SK-N-SH treated with all-trans-retinoic acid at 6 μM for 48 hours (cell line): Measurements from ENCODE around the gene CD5L.

Experiments
- ARNTL ChIP-seq: fragments of 450-650 bp; formaldehyde crosslinking; IDR thresholded peaks from 2 replicates; pipeline ENCODE4 v1.5.0; 2020; ENCODE audit warnings: low read depth, mild to moderate bottlenecking, moderate library complexity, borderline replicate concordance
- TF ChIP-seq, protein P1 (sequence below): fragments of 250-450 bp; sonication (Bioruptor Pico); IDR thresholded peaks from 2 replicates; pipeline ENCODE4 v1.8.0; 2020; ENCODE audit warnings: mild to moderate bottlenecking, moderate library complexity, borderline replicate concordance

DNA sequence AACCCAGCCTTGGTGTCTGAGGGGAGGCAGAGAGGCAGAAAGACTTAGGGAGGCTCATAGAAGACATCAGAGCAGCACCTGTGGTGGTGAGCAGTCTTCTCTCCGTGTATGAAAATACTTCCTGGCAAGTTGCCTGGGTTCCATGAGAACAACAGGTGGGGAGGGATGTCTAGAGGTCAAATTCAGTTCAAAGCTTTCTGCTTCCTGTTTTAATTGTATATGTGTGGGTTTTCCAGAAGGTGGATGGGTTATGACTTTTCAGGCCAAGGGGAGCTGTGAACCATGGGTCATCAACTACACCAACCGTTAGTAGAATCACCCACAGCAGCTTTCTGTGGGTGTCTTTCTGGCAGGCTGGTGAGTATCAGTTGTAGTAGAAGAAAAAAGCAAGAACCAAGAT lies 60.6 kb downstream of the CD5L start:
- TF ChIP-seq ARNTL (CRISPR knock-in tag): no peak
- TF ChIP-seq, protein P1, sequence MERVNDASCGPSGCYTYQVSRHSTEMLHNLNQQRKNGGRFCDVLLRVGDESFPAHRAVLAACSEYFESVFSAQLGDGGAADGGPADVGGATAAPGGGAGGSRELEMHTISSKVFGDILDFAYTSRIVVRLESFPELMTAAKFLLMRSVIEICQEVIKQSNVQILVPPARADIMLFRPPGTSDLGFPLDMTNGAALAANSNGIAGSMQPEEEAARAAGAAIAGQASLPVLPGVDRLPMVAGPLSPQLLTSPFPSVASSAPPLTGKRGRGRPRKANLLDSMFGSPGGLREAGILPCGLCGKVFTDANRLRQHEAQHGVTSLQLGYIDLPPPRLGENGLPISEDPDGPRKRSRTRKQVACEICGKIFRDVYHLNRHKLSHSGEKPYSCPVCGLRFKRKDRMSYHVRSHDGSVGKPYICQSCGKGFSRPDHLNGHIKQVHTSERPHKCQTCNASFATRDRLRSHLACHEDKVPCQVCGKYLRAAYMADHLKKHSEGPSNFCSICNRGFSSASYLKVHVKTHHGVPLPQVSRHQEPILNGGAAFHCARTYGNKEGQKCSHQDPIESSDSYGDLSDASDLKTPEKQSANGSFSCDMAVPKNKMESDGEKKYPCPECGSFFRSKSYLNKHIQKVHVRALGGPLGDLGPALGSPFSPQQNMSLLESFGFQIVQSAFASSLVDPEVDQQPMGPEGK (CRISPR knock-in tag): no peak
